Measurements from ENCODE around the gene PCDHA9. TPM values are rescaled to one million over a fixed set of nuclear protein-coding genes. Genes with fewer than 3 reads are reported as not detected.
"Not testable (repeated sequence)": the region's sequence is repeated elsewhere in the genome, so short reads cannot be mapped to it uniquely, and the experiment has no call there.

The PCDHA9 gene
- 0.29 and 0.36 TPM in 2 replicates for total RNA-seq

GRCh38 chr5:140848139-140849102, at the start of gene PCDHA9:
Gene PCDHA9, plus strand, starts transcription at chr5:140848382. Its CDS starts 114 bp downstream, at chr5:140848496.
- H3K27me3 ChIP-seq (ENCODE audit: insufficient read depth, low read length); DNase-seq (ENCODE audit: insufficient read length, low spot score, missing footprints); H3K79me2 ChIP-seq (ENCODE audit: insufficient read depth, low read length); H3K36me3 ChIP-seq (ENCODE audit: insufficient read depth, low read length); H2AFZ ChIP-seq (ENCODE audit: low read length); H3K4me2 ChIP-seq (ENCODE audit: insufficient read depth, low read length); H4K20me1 ChIP-seq (ENCODE audit: insufficient read depth, low read length); H3K27ac ChIP-seq (ENCODE audit: low read depth, low read length); H3K4me1 ChIP-seq (ENCODE audit: insufficient read depth, low read length); H3K9me3 ChIP-seq (ENCODE audit: low read depth, low read length); H3K4me3 ChIP-seq (ENCODE audit: insufficient read depth, low read length): not testable (repeated sequence)

- Histone ChIP-seq H3K27ac (ENCODE audit: low read depth, low read length) (no peak within 1 kb of the TSS), H3K4me2 (ENCODE audit: insufficient read depth, low read length) (peak within 1 kb of the TSS; percentile 71), H2AFZ (ENCODE audit: low read length) (peak within 1 kb of the TSS; percentile 59), H3K79me2 (ENCODE audit: insufficient read depth, low read length) (no peaks in the 10 kb centered on the region), H3K27me3 (ENCODE audit: insufficient read depth, low read length) (no peaks in the 10 kb centered on the region), H3K9me3 (ENCODE audit: low read depth, low read length) (no peaks in the 10 kb centered on the region), H3K4me3 (ENCODE audit: insufficient read depth, low read length) (peak within 1 kb of the TSS; percentile 62), H3K4me1 (ENCODE audit: insufficient read depth, low read length) (no peaks in the 10 kb centered on the region), H4K20me1 (ENCODE audit: insufficient read depth, low read length) (no peaks in the 10 kb centered on the region), H3K36me3 (ENCODE audit: insufficient read depth, low read length) (no peaks in the 10 kb centered on the region)
- TF ChIP-seq CTCF (IDR thresholded peaks at IDR 0.05; ENCODE audit: extremely low read depth, low read depth, low read length) = peak; percentile 43
- DNase-seq (ENCODE audit: insufficient read length, low spot score, missing footprints) = peak; percentile 73
Observed at GRCh38 chr5:140800816-140801493, 47.2 kb upstream of the PCDHA9 start, which contains the start of gene PCDHA3. Gene PCDHA3, plus strand, starts transcription at chr5:140801057.

- Histone ChIP-seq H4K20me1 (ENCODE audit: insufficient read depth, low read length) (no peaks in the 10 kb centered on the region), H3K36me3 (ENCODE audit: insufficient read depth, low read length) (no peaks in the 10 kb centered on the region), H3K27me3 (ENCODE audit: insufficient read depth, low read length) (no peaks in the 10 kb centered on the region), H3K79me2 (ENCODE audit: insufficient read depth, low read length) (no peaks in the 10 kb centered on the region), H2AFZ (ENCODE audit: low read length) (peak overlapping the region; percentile 59), H3K9me3 (ENCODE audit: low read depth, low read length) (no peaks in the 10 kb centered on the region), H3K4me2 (ENCODE audit: insufficient read depth, low read length) (peak overlapping the region; percentile 71), H3K4me1 (ENCODE audit: insufficient read depth, low read length) (no peaks in the 10 kb centered on the region), H3K4me3 (ENCODE audit: insufficient read depth, low read length) (peak overlapping the region; percentile 62), H3K27ac (ENCODE audit: low read depth, low read length) (no peak overlapping the region)
- no peak for DNase-seq (ENCODE audit: insufficient read length, low spot score, missing footprints)
- TF ChIP-seq CTCF (IDR thresholded peaks at IDR 0.05; ENCODE audit: extremely low read depth, low read depth, low read length) = peak; percentile 35
Observed at GRCh38 chr5:140801494-140801841, 46.7 kb upstream of the PCDHA9 start.

GRCh38 chr5:140802381-140802780, 45.8 kb upstream of the PCDHA9 start:
- H3K27ac ChIP-seq (ENCODE audit: low read depth, low read length); H3K4me1 ChIP-seq (ENCODE audit: insufficient read depth, low read length); H3K4me2 ChIP-seq (ENCODE audit: insufficient read depth, low read length); H3K9me3 ChIP-seq (ENCODE audit: low read depth, low read length); H2AFZ ChIP-seq (ENCODE audit: low read length); H4K20me1 ChIP-seq (ENCODE audit: insufficient read depth, low read length); H3K36me3 ChIP-seq (ENCODE audit: insufficient read depth, low read length); H3K4me3 ChIP-seq (ENCODE audit: insufficient read depth, low read length); H3K79me2 ChIP-seq (ENCODE audit: insufficient read depth, low read length); DNase-seq (ENCODE audit: insufficient read length, low spot score, missing footprints); H3K27me3 ChIP-seq (ENCODE audit: insufficient read depth, low read length): not testable (repeated sequence)

Data from osteoblast (primary cell).